Measurements from ENCODE around the gene PTH1R.

The PTH1R gene

DNA sequence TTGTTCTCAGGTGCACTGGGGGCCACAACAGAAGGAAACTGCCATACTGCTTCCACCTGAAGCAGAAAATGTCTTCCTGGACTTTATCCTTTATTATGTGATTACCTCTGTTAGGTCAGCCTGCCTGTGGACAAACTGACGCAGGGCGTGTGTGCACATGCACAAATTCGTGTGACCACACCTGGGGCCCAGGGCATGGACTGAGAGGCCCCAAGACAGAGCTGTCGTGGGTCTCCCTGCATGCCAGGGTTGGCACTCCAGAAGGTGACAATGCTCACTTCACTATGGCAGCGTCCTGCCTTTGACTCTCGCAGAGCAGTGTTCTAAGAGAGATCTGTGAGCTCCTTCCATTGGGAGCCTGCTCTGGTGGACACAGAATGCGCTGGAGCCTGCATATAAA is 64.6 kb downstream of the PTH1R start:
- H3K4me3 ChIP-seq (ENCODE audit: low read depth, low read length) = no peak overlapping the region
- TF ChIP-seq, protein P1, sequence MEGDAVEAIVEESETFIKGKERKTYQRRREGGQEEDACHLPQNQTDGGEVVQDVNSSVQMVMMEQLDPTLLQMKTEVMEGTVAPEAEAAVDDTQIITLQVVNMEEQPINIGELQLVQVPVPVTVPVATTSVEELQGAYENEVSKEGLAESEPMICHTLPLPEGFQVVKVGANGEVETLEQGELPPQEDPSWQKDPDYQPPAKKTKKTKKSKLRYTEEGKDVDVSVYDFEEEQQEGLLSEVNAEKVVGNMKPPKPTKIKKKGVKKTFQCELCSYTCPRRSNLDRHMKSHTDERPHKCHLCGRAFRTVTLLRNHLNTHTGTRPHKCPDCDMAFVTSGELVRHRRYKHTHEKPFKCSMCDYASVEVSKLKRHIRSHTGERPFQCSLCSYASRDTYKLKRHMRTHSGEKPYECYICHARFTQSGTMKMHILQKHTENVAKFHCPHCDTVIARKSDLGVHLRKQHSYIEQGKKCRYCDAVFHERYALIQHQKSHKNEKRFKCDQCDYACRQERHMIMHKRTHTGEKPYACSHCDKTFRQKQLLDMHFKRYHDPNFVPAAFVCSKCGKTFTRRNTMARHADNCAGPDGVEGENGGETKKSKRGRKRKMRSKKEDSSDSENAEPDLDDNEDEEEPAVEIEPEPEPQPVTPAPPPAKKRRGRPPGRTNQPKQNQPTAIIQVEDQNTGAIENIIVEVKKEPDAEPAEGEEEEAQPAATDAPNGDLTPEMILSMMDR (IDR thresholded peaks at IDR 0.05; ENCODE audit: borderline replicate concordance, insufficient read depth, low read depth, low read length) = no peak

DNA sequence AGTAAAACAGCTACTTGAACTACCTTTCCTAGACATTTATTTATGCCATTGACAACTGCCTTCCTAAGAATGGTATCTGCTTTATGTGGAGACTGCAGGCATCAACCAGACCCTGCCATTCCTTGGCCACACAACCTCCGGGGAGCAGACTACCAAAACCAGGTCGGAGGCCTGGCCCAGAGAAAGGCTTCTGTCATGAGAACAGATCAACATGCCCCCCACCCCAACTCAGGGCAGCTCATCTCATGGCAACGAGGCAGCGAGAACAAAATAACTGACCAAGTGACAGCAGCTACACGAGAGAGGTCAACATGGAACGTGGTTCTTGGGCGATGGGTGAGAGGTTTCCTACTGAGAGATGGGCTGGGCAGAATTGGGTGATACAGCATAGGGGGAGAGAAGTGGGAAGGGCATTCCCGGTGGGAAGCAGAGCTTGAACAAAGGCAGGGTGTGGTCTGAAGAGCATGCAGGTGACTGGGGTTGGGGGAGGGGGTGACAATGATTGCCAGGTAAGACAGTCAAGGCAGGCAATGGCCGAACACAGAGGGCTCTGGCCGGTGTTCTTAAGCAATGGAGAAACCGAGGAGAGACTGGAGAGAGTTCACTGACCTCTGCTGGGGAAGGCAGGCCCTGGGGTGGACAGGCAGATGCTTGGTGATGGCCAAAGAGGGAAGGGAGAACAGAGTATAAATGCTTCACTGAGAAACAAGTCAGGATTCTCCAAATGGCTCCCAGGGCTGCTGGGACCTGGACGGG is 65.1 kb downstream of the PTH1R start:
- TF ChIP-seq, protein P1 (IDR thresholded peaks at IDR 0.05; ENCODE audit: borderline replicate concordance, insufficient read depth, low read depth, low read length) = no peak

DNA sequence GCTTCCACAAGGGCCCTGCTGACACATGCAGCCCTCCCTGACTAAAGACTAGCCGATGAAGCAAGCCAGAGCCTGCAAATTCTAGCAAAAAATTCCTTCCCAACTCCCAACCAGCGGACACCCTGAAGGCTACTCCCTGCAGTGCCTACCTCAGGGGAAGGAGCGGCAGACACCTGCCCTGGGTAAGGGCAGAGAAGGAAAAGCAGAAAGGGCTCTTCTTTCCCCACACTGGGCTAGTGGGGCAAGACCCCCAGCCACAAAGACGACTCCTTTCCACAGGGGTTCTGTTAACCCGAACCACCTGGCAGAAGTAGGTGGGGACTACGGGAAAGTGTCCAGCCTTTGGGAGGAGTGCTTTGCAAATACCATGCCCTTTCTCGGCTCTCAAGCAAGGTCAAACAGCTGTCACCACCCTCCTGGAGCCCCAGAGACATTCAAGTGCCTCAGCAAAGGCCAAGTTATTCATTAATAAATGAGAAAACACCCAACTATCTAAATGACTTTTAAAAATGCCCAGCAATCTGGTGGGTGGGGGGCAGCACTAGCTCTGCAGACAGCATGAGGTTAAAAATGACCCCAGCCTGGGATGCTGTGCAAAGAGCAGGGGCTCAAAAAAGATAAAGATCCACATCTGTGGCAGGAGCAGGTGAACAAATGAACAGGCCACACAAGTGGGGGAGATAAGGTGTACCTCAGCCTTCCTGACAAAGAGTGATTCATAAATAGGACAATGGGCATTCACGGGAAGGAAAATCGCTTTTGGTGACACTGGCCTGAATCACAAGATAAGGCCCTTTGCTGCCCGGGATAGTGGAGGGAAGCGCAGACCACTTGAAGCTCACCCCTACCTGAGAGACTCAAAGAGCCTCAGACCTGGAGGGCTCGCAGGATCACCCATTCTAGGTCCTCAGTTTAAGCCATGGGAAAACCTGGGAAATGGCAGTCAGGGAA is 66.0 kb downstream of the PTH1R start:
- no peak overlapping the region for H3K4me3 ChIP-seq (ENCODE audit: low read depth, low read length)
- TF ChIP-seq, protein P1 (IDR thresholded peaks at IDR 0.05; ENCODE audit: borderline replicate concordance, insufficient read depth, low read depth, low read length) = no peak

More for the DNA sequence above, 65.1 kb downstream of the PTH1R start:
- no peak overlapping the region for H3K4me3 ChIP-seq (ENCODE audit: low read depth, low read length)

DNA sequence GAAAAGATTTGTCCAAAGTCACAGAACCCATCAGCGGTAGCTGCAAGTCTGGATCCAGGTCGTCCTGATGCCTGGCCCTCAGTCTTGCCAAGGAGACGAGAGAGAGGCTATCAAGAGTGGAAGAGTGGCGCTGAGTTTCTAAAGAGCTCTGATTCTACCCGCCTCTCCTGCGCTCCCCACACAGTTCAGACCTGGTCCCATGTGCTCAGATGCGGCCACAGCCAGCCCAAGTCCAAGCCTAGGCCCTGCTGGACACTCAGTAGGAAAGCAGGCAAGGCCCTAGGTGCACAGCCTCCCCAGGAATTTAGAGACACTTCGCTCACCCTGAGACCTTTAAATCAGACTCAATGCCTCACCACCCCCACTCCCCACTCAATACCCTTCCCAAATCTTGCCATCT is 66.7 kb downstream of the PTH1R start:
- no peak overlapping the region for H3K4me3 ChIP-seq (ENCODE audit: low read depth, low read length)
- TF ChIP-seq, protein P1 (IDR thresholded peaks at IDR 0.05; ENCODE audit: borderline replicate concordance, insufficient read depth, low read depth, low read length) = no peak

DNA sequence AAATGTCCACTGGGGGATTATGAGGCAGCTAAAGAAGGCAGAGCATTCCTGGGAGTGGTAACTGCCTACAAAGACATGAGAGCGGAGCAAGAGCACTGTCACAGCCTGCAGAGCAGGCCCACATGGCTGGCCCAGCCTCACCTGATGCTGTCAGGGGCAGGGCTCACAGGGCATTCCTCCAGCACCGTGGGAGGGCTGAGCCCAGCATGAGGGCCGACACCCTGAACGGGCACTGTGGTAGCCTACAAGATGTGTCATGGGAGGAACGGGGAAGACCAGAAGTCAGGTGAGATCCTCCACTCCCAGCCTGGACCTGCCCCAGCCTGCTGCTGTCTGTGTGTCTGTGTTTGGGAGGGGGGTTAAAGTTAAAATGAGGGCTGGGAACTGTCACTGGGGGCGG is 68.9 kb downstream of the PTH1R start:
- TF ChIP-seq, protein P1 (IDR thresholded peaks at IDR 0.05; ENCODE audit: borderline replicate concordance, insufficient read depth, low read depth, low read length) = no peak
- no peak overlapping the region for H3K4me3 ChIP-seq (ENCODE audit: low read depth, low read length)

DNA sequence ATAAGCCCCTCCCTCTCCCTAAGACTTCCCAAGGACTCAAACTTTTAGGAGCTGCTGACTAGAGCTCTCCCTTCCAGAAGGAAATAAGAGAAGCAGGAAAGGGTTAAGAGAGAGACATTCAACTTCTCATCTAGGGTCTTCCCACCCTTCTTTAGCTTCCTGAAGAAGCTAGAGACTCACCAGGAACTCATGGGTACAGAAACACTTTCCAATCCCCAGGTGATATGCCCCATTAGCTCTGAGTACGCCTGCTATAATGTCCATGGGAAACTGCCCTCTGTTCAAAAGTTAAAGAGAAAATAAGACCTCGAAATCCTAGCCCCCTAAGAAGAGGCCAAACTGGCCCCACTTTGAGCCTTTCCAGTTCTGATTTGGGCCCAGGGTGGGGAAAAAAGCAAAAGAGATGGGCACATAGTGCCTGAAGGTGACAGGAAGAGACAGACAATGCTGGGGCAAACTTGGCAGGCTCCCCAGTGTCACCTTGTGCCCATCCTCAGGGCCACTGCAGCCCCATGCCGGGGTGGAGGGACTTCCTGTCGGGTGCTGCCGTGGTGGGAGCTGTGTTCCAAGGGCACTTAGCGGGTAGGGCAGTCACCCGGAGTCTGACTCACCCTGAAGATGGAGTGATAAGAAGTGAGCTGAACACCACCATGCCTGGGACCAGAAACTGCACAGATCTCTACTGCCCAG is 69.5 kb downstream of the PTH1R start:
- TF ChIP-seq, protein P1 (IDR thresholded peaks at IDR 0.05; ENCODE audit: borderline replicate concordance, insufficient read depth, low read depth, low read length) = no peak
- H3K4me3 ChIP-seq (ENCODE audit: low read depth, low read length) = no peak overlapping the region
